Activated naive CD8-positive, alpha-beta T cell treated with anti-CD3 and anti-CD28 coated beads for 36 hours (primary cell): Measurements from ENCODE around the gene GATA6. TPM values are rescaled to one million over a fixed set of nuclear protein-coding genes. Genes with fewer than 3 reads are reported as not detected.
"Not testable (repeated sequence)": the region's sequence is repeated elsewhere in the genome, so short reads cannot be mapped to it uniquely, and the experiment has no call there.

Experiments used
- DNase-seq: peaks from one replicate; pipeline ENCODE4 v3.0.0; 2021
- H3K27ac Mint-ChIP-seq: one replicate; pipeline ENCODE4 v1.8.0; 2022; ENCODE audit warnings: mild to moderate bottlenecking, moderate library complexity, mixed read lengths
- H3K27me3 Mint-ChIP-seq: one replicate; pipeline ENCODE4 v1.8.0; 2022; ENCODE audit warnings: mild to moderate bottlenecking, mixed read lengths
- H3K36me3 Mint-ChIP-seq: one replicate; pipeline ENCODE4 v1.8.0; 2021; ENCODE audit warnings: mild to moderate bottlenecking, mixed read lengths
- H3K4me1 Mint-ChIP-seq: one replicate; pipeline ENCODE4 v1.8.0; 2021; ENCODE audit warnings: mixed read lengths
- H3K4me3 Mint-ChIP-seq: one replicate; pipeline ENCODE4 v1.8.0; 2022; ENCODE audit warnings: mild to moderate bottlenecking, moderate library complexity, mixed read lengths
- H3K9me3 Mint-ChIP-seq: one replicate; pipeline ENCODE4 v1.8.0; 2022; ENCODE audit warnings: mixed read lengths
- total RNA-seq, 2 experiments: library from RNA; stranded (reverse); gene quantifications; one replicate each; pipeline ENCODE4 v1.2.3, GENCODE V29; 2021

GATA6 gene
- total RNA-seq, 2 experiments from 2014 or later, result not detected

DNA sequence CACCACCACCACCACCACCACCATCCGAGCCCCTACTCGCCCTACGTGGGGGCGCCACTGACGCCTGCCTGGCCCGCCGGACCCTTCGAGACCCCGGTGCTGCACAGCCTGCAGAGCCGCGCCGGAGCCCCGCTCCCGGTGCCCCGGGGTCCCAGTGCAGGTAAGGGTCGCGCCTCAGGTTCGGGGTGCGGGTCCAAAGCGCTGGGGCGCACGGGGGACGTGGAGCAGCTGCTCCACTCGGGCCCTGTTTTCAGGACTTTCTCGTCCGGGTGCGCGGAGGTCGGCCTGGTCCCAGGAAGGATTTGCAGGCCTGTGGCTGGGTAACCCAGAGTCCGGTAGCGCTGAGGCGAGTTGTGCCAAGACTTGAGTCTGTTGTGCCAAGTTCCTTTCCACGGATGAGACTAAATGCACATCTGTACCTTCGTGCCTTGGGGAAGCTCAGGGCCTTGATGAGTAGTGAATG is 2.8 kb downstream of the GATA6 start:
- H3K27me3 Mint-ChIP-seq, result peaks cover 83% of the 10 kb centered on the region
- H3K4me3 Mint-ChIP-seq, result no peak overlapping the region
- H3K36me3 Mint-ChIP-seq, result no peaks in the 10 kb centered on the region
- H3K9me3 Mint-ChIP-seq, result peaks cover 2% of the 10 kb centered on the region
- H3K27ac Mint-ChIP-seq, result no peak overlapping the region
- H3K4me1 Mint-ChIP-seq, result peaks cover 15% of the 10 kb centered on the region
- no peak for DNase-seq

DNA sequence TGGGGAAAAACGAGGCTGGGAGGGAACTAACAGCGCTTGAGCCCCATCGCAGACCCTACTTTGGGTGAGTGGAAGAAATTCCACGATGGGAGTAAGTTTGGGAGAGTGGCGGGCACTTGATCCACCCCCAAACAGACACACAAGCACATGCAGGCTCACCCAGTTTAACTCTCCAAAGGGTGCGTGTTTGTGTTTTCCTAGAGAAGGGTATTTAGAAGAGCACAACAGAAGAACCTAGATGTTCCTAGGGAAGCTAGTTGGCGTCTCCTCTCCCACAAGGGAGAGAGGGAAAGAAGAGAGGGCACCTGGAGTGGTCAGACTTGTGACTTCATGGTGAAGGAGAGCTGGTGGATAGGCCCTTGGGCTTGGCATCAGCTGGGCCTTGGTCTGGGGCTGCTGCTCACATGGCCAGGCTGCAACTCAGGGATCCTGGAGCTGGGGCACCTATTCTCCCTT is 3.2 kb downstream of the GATA6 start:
- Mint-ChIP-seq H3K4me3 (no peak overlapping the region), H3K9me3 (peaks cover 3% of the 10 kb centered on the region), H3K27ac (no peak overlapping the region), H3K27me3 (peaks cover 83% of the 10 kb centered on the region), H3K4me1 (peaks cover 15% of the 10 kb centered on the region), H3K36me3 (no peaks in the 10 kb centered on the region)
- no peak for DNase-seq

DNA sequence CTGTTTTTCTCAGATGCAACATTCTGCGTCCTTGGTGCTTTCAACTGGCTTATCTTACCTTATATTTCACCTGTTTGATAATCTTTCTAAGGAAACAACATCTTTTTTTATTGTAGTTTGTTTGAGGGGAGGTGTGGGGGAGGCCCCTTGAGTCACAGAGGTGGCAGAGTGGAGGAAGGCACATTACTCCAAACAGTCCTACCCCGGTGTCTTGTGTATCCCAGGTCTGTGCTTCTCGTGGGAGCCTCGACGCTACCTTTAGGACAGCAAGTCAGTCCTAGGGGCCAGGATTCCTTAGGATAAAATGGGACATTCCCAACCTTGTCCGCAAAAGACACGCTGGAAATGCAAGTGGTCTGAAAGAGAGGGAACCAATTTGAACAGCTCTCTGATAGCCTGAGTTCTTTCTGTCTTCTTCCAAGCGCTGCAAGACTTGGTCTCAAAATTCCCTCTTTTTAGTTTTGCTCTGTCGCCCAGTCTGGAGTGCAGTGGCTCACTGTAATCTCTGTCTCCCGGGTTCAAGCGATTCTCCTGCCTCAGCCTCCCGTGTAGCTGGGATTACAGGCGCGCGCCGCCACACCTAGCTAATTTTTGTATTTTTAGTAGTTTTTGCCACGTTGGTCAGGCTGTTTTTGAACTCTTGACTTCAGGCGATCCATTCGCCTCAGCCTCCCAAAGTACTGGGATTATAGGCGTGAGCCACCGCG is 4.0 kb downstream of the GATA6 start:
- Mint-ChIP-seq H3K4me3 (no peak overlapping the region), H3K4me1 (peaks cover 9% of the 10 kb centered on the region), H3K27ac (no peak overlapping the region), H3K36me3 (no peaks in the 10 kb centered on the region), H3K9me3 (peaks cover 3% of the 10 kb centered on the region), H3K27me3 (peaks cover 81% of the 10 kb centered on the region)
- no peak for DNase-seq

DNA sequence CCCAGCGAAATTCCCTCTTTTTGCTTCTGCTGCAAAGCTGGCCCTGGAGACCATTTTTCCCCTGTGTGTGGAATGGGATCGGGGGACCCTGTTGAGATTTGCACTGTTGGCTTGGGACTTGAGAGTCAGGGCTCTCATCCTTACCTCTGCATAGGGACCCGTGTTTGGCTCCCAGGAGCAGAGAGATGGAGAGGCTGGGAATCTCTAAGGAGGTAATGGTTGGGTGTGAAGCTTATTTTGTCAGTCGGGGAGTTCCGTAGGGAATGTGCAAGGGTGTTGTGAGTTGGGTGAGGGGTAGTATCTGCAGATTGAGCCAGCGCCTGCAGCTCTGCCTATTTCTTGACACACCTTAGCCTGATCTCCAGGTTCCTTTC is 4.5 kb downstream of the GATA6 start:
- Mint-ChIP-seq H3K27ac (no peak overlapping the region), H3K9me3 (peaks cover 3% of the 10 kb centered on the region), H3K36me3 (no peaks in the 10 kb centered on the region), H3K27me3 (peaks cover 76% of the 10 kb centered on the region), H3K4me1 (peaks cover 7% of the 10 kb centered on the region), H3K4me3 (no peak overlapping the region)
- DNase-seq, result no peak

DNA sequence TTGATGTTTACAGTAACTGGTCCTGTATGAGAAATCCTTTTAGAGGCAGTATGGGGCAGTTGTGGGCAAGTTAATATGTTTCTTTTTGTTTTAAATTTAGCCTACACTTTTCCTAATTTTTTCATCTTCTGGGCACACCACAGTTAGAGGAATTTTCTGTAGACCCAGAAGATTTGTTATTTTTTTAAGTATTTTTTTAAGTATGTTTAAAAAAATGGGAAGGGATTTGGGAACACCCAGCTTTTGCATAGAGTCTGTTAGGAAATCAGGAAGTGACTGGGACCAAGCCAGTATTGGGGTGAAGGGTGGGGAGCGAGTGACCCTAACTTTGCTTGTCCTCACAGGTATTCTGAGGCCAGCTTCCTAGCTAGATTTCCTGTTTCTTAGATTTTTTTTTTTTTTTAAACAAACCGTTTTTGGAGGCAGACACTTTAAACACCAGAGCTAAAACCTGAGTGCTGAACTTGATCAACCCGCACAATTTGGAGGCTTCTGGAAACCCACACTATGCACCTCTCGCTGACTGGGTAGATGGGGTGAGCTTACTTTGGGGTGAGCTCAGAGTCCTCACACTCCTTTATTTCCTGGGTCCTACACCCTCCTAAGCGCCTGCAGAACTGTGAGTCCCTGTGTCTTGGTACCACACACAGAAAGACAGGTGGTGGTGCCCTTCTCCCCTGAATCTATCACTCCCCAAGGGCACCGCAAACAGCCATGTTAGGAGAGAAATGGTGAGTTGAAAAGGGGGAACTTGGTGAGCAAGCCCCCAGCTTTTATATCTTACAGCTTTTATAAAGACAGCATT is 5.2 kb downstream of the GATA6 start:
- no peaks in the 10 kb centered on the region for H3K36me3 Mint-ChIP-seq
- H3K27ac Mint-ChIP-seq, result no peak overlapping the region
- peaks cover 5% of the 10 kb centered on the region for H3K4me1 Mint-ChIP-seq
- H3K9me3 Mint-ChIP-seq, result peaks cover 3% of the 10 kb centered on the region
- H3K27me3 Mint-ChIP-seq, result peaks cover 72% of the 10 kb centered on the region
- H3K4me3 Mint-ChIP-seq, result no peak overlapping the region
- no peak for DNase-seq

DNA sequence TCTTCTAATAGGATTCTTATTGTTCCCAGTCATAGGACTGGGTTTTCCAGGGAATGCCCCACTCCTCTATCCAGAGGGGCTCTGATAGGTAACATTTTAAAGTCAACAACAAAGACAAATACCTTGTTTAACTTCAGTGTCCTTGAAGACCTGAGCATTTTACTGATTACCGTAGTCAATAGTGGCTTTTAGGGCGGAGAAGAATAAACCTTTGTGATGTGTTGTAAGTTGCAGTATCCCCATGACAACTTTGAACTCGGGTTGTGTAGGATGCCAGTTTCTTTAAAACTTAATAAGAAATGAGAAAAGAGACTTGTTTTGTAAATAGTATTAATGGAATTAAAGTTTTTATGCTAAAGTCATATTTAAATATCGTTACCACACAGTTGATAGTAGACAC is 6.0 kb downstream of the GATA6 start:
- no peak for DNase-seq
- Mint-ChIP-seq H3K4me1 (peaks cover 4% of the 10 kb centered on the region), H3K27me3 (peaks cover 72% of the 10 kb centered on the region), H3K9me3 (peaks cover 3% of the 10 kb centered on the region), H3K27ac (no peak overlapping the region), H3K36me3 (no peaks in the 10 kb centered on the region), H3K4me3 (no peak overlapping the region)

DNA sequence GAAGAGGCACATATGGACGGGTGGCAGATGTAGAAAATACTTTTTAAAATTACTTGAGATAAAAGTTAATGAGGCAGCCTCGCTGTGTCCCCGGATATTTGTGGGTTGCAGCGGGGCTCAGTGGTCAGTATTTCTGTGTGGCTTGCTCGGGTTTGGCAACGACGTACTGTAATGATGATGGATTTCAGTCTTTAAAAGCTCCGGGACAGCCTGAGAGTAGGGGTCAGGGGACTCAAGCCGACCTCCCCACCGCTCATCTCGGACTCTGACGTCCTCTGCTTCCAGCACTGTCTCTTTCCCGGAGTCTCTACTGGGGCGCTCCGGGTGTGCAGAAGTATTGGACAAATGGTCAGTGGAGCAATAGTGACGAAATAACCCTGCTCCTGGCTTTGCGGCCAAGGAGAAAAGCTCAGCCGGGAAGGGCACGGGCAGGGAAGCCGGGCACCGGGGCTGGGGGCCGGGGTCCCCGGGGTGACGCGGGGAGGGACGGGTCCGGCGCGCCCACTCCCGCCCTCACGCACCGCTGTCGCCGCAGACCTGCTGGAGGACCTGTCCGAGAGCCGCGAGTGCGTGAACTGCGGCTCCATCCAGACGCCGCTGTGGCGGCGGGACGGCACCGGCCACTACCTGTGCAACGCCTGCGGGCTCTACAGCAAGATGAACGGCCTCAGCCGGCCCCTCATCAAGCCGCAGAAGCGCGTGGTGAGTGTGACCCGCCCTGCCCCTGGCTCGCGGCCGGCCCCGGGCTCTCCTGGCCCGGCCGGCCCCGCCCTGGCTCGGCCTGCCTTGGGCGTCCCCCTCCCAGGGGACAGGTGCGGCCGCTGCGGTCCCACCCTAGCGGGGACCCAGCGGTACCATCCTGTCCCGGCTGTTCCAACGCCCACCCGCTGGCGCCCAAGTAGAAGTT is 7.3 kb downstream of the GATA6 start:
- Mint-ChIP-seq H3K27me3 (peaks cover 68% of the 10 kb centered on the region), H3K4me1 (no peaks in the 10 kb centered on the region), H3K27ac (no peak overlapping the region), H3K36me3 (no peaks in the 10 kb centered on the region), H3K9me3 (peaks cover 3% of the 10 kb centered on the region), H3K4me3 (no peak overlapping the region)
- no peak for DNase-seq

DNA sequence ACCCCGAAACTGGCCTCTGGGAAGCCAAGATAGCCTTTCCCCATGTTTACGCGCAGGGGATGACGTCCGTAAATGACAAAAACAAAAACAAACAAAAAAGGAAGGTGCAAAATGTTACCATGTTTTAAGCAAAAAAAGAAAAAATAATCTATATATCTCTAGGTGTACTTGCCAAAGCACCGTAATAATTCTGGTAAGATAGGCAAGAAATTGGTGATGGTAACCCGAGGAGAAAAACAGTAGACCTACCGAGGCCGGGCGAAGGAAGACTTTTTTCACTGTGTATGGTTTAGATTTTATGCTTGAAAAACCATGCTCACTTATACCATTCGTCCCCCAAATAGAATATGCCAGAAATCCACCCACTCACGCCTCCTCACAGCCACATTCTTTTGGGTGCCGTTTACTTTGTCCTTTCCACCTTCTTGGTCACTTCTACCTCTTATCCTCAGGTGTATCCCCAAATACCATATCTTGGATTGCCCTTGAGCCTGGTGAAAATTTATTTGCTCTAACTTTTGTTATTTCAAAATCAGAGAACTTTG is 8.0 kb downstream of the GATA6 start:
- Mint-ChIP-seq H3K27me3 (peaks cover 66% of the 10 kb centered on the region), H3K4me1 (no peaks in the 10 kb centered on the region), H3K9me3 (peaks cover 3% of the 10 kb centered on the region), H3K4me3 (no peak overlapping the region), H3K36me3 (no peaks in the 10 kb centered on the region), H3K27ac (no peak overlapping the region)
- no peak for DNase-seq

DNA sequence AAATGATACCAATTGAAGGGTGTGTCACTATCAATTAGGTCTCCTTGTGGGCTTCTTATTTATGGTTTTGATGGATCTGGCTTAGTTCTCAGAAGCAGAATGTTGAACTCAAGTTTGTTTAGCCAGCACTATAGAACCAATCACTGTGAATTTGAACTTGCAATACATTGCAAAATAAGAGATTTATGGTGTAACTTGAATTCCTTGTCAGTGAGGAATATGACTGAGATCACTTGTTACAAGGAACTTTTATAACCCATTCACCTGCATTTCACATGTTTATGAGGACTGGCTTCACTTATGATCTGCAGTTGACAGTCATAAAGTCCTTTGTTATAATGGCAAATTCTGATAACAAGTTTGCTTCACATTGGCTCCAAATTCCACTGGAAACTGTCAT is 9.8 kb downstream of the GATA6 start:
- Mint-ChIP-seq H3K36me3 (no peaks in the 10 kb centered on the region), H3K27ac (no peak overlapping the region), H3K27me3 (peaks cover 48% of the 10 kb centered on the region), H3K4me3 (no peak overlapping the region), H3K4me1 (no peaks in the 10 kb centered on the region), H3K9me3 (peaks cover 3% of the 10 kb centered on the region)
- no peak for DNase-seq

DNA sequence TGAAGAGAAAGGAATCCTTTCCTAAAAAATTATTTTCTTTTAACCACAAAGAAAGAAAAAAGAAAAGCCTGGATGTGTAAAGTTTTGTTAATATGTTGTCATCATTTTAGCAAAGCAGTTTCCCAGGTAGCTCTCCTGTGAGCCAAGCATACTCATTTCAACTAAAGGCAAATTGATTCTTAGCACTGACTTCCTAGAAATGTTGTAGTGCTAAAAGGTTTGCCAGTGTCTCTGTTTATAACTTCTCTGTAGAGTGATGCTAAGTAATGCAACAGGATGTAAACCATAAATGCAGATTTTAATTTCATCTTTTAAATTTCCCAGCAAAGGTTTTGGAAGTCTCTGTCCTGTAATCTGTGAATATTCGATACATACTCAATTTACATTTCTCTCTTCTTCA is 10.2 kb downstream of the GATA6 start:
- H3K4me3 Mint-ChIP-seq, result no peak overlapping the region
- no peak overlapping the region for H3K27ac Mint-ChIP-seq
- no peaks in the 10 kb centered on the region for H3K4me1 Mint-ChIP-seq
- DNase-seq, result no peak
- H3K36me3 Mint-ChIP-seq, result no peaks in the 10 kb centered on the region
- peaks cover 44% of the 10 kb centered on the region for H3K27me3 Mint-ChIP-seq
- H3K9me3 Mint-ChIP-seq, result peaks cover 3% of the 10 kb centered on the region

DNA sequence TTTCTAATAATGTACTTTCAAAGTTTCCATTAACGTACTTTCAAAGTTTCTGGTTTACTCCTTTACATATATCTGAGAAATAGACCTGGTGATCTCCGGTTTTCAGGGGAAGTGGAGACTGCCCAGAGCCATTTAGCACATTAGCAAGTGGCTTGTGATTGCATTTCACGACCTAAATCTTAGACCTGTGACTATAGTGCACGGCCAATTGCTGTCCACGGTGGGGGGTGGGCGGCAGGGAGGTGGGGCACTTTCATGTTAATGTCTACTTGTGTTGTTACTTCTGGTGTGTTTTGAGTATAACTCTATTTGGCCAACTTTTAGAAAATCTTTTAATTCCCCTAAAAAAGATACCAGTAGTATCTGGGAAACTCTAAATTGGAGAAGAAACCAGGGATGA is 11.3 kb downstream of the GATA6 start:
- Mint-ChIP-seq H3K36me3 (no peaks in the 10 kb centered on the region), H3K4me1 (no peaks in the 10 kb centered on the region), H3K9me3 (peaks cover 3% of the 10 kb centered on the region), H3K4me3 (no peak overlapping the region), H3K27me3 (peaks cover 33% of the 10 kb centered on the region), H3K27ac (no peak overlapping the region)
- no peak for DNase-seq

DNA sequence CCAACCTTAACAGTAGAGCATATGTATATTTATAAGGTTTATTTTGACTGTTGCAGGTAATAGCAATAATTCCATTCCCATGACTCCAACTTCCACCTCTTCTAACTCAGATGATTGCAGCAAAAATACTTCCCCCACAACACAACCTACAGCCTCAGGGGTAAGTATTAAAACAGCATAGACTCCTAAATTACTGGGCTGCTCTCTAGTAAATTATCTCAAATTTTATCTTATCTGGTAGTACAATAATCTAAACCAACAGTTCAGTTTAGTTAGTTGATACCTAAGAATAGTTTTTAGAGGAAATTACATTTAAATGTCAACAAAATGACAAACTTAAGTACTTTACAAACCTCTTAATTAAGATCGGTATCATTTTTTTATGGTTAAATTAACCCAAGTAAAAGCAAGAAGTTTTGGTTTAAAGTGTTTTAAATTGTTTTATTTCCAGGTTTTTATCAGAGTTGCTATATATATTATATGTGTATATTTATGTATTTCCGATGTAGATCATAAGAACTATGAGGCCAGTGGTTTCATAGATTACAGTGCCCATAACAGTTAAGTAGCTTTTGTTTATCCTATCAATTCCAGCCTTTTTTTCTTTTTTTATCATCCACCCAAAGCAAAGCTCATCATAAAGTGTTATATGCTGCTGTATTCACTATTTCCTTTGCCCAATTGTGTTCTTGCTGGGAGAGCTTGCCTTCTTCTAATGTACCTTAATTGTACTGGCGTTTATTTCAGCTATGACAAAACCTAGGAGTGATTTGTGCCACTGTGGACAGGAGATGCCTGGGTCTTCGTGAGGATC is 13.7 kb downstream of the GATA6 start:
- Mint-ChIP-seq H3K27ac (no peak overlapping the region), H3K27me3 (peaks cover 17% of the 10 kb centered on the region), H3K4me1 (no peaks in the 10 kb centered on the region), H3K9me3 (no peaks in the 10 kb centered on the region), H3K36me3 (no peaks in the 10 kb centered on the region), H3K4me3 (no peak overlapping the region)
- no peak for DNase-seq

DNA sequence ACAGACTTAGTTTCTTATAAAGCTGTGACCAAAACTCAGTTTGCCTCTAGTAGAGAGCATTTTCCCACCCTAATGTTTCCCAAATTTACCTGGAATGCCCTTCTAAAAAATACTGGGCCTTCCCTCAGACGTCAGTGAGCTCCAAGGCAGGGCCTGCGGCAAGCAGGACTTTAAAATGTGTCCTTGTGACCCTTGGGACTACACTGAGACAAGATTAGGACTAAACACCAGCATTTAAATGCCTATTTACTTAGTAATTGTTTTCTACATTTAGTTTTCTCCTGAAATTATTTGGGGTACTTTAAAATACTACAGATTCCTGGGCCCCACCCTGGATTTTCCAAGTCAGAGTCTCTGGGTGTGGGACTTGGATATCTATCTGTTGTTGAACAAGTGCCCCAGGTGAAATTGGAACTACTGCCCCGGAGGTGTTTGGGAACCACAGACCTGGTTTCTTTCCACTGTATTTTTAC is 14.3 kb downstream of the GATA6 start:
- Mint-ChIP-seq H3K36me3 (no peaks in the 10 kb centered on the region), H3K4me1 (no peaks in the 10 kb centered on the region), H3K4me3 (no peak overlapping the region), H3K27me3 (peaks cover 14% of the 10 kb centered on the region), H3K27ac (no peak overlapping the region), H3K9me3 (no peaks in the 10 kb centered on the region)
- DNase-seq, result no peak

DNA sequence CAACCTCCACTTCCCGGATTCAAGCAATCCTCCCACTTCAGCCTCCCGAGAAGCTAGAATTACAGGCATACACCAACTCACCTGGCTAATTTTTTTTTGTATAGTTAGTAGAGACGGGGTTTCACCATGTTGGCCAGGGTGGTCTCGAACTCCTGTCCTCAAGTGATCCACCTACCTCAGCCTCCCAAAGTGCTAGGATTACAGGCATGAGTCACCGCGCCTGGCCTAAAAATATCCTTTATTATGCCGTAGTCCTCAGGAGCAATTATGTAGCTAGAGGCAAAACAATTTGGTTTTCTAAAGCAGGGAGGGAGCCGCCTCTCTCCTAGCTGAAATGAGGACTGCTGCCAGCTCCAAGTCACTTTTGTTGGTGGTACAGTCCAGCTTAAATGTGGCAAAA is 15.2 kb downstream of the GATA6 start:
- peaks cover 16% of the 10 kb centered on the region for H3K27me3 Mint-ChIP-seq
- H3K4me1 Mint-ChIP-seq, H3K27ac Mint-ChIP-seq, H3K9me3 Mint-ChIP-seq, H3K4me3 Mint-ChIP-seq, DNase-seq, H3K36me3 Mint-ChIP-seq: not testable (repeated sequence)
